Stimulated activated CD4-positive, alpha-beta T cell treated with anti-CD3 and anti-CD28 coated beads, Interleukin-1b, Interleukin-23, amount 100 ng/mL, for 24 hours (primary cell): ENCODE results near the gene FABP2.
"Not testable (repeated sequence)": the region's sequence is repeated elsewhere in the genome, so short reads cannot be mapped to it uniquely, and the experiment has no call there.

Experiments used
- DNase-seq, 4 experiments: peaks; one replicate each; pipeline ENCODE4 v3.0.0-alpha.2; 2020; ENCODE audit warnings: low read depth in 4 of 4, low spot score in 1 of 4

Gene FABP2

GRCh38 chr4:119321921-119322687, at the start of gene FABP2:
Gene FABP2 (minus strand): TSS chr4:119322138. CDS start chr4:119322102, 36 bp downstream.
- DNase-seq = no peak

- DNase-seq = not testable (repeated sequence)
Observed at GRCh38 chr4:119370951-119371683, 49.2 kb upstream of the FABP2 start.

- peak; percentile 7 to 38 (median 22) for DNase-seq
Observed at GRCh38 chr4:119370392-119370791, 48.5 kb upstream of the FABP2 start.

- DNase-seq = not testable (repeated sequence)
Observed at GRCh38 chr4:119366802-119367201, 44.9 kb upstream of the FABP2 start.

GRCh38 chr4:119364203-119364602, 42.3 kb upstream of the FABP2 start:
- not testable (repeated sequence) for DNase-seq

GRCh38 chr4:119363372-119363771, 41.4 kb upstream of the FABP2 start:
- not testable (repeated sequence) for DNase-seq

- DNase-seq = not testable (repeated sequence)
Observed at GRCh38 chr4:119362413-119362812, 40.5 kb upstream of the FABP2 start.

GRCh38 chr4:119359873-119360272, 37.9 kb upstream of the FABP2 start:
- DNase-seq = not testable (repeated sequence)

GRCh38 chr4:119356796-119357195, 34.9 kb upstream of the FABP2 start:
- not testable (repeated sequence) for DNase-seq

- DNase-seq = not testable (repeated sequence)
Observed at GRCh38 chr4:119356041-119356440, 34.1 kb upstream of the FABP2 start.

GRCh38 chr4:119353364-119353763, 31.4 kb upstream of the FABP2 start:
- DNase-seq = not testable (repeated sequence)

GRCh38 chr4:119348169-119348568, 26.2 kb upstream of the FABP2 start:
- DNase-seq = not testable (repeated sequence)

GRCh38 chr4:119343293-119343692, 21.4 kb upstream of the FABP2 start:
- not testable (repeated sequence) for DNase-seq

- DNase-seq = not testable (repeated sequence)
Observed at GRCh38 chr4:119339895-119340294, 18.0 kb upstream of the FABP2 start.

- no peak for DNase-seq
Observed at GRCh38 chr4:119337010-119337409, 15.1 kb upstream of the FABP2 start.

- not testable (repeated sequence) for DNase-seq
Observed at GRCh38 chr4:119336332-119336979, 14.5 kb upstream of the FABP2 start.

- no peak for DNase-seq
Observed at GRCh38 chr4:119329835-119330620, 8.1 kb upstream of the FABP2 start.

- DNase-seq = no peak
Observed at GRCh38 chr4:119328695-119329094, 6.8 kb upstream of the FABP2 start.

GRCh38 chr4:119317990-119318389, 3.9 kb downstream of the FABP2 start:
- no peak for DNase-seq

GRCh38 chr4:119315036-119315435, 6.9 kb downstream of the FABP2 start:
- DNase-seq = no peak

GRCh38 chr4:119314356-119314755, 7.6 kb downstream of the FABP2 start:
- DNase-seq = no peak
